ENCODE data around the gene TNNI2. TPM values are rescaled to one million over a fixed set of nuclear protein-coding genes. Genes with fewer than 3 reads are reported as not detected.
"Not testable (repeated sequence)": the region's sequence is repeated elsewhere in the genome, so short reads cannot be mapped to it uniquely, and the experiment has no call there.

Gene TNNI2
- polyA plus RNA-seq (2012; ENCODE audit: missing spikeins) = 0.76 TPM

GRCh38 chr11:1838426-1839144 lies at the start of gene TNNI2:
Gene TNNI2 (plus strand): TSS chr11:1838981. CDS start chr11:1839697, 716 bp downstream.
- DNase-seq (ENCODE audit: insufficient read length) = no peak
- FAIRE-seq = peak; percentile 17
- no peak for TF ChIP-seq TAF1 (IDR thresholded peaks at IDR 0.05; ENCODE audit: borderline replicate concordance, low read depth, low read length)
- no peak for TF ChIP-seq POLR2AphosphoS5 (IDR thresholded peaks at IDR 0.05; ENCODE audit: low read depth, low read length)
- no peak for TF ChIP-seq POLR2A (IDR thresholded peaks at IDR 0.05; ENCODE audit: low read depth, low read length)

- FAIRE-seq (no peak), DNase-seq (ENCODE audit: insufficient read length) (no peak)
- no peak for TF ChIP-seq TAF1 (IDR thresholded peaks at IDR 0.05; ENCODE audit: borderline replicate concordance, low read depth, low read length)
- no peak for TF ChIP-seq POLR2A (IDR thresholded peaks at IDR 0.05; ENCODE audit: low read depth, low read length)
- TF ChIP-seq POLR2AphosphoS5 (IDR thresholded peaks at IDR 0.05; ENCODE audit: low read depth, low read length) = no peak
Measured at GRCh38 chr11:1791912-1792311, 46.9 kb upstream of the TNNI2 start.

- no peak for FAIRE-seq
- no peak for TF ChIP-seq TAF1 (IDR thresholded peaks at IDR 0.05; ENCODE audit: borderline replicate concordance, low read depth, low read length)
- TF ChIP-seq POLR2AphosphoS5 (IDR thresholded peaks at IDR 0.05; ENCODE audit: low read depth, low read length) = no peak
- no peak for TF ChIP-seq POLR2A (IDR thresholded peaks at IDR 0.05; ENCODE audit: low read depth, low read length)
- no peak for DNase-seq (ENCODE audit: insufficient read length)
Measured at GRCh38 chr11:1792461-1792860, 46.3 kb upstream of the TNNI2 start.

- FAIRE-seq (no peak), DNase-seq (ENCODE audit: insufficient read length) (no peak)
- TF ChIP-seq POLR2A (IDR thresholded peaks at IDR 0.05; ENCODE audit: low read depth, low read length) (no peak), TAF1 (IDR thresholded peaks at IDR 0.05; ENCODE audit: borderline replicate concordance, low read depth, low read length) (no peak)
Measured at GRCh38 chr11:1793081-1793480, 45.7 kb upstream of the TNNI2 start.

DNA sequence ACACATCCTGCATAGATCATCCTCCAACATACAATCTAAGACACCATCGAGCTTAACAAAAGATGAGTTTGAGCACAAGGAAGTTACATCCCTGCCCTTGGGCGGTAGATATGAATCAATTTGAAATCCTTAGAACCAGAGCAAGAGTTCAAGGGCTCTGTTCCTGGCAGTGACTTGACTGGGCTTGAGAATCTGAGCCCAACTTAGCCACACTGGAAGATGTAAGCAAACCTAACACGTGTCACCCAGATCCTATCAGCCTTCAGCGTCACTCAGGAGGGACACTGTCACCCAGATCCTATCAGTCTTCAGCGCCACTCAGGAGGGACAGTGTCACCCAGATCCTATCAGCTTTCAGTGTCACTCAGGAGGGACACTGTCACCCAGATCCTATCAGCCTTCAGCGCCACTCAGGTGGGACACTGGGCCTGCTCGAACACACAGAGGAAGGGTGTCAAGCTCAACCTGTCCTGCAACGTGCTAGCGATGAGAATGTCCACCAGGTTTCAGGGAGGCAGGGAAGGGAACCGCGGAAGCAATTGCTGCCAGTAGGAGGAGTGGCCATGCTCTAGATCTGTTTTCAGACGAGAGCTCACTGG lies 42.3 kb upstream of the TNNI2 start:
- TF ChIP-seq POLR2A (IDR thresholded peaks at IDR 0.05; ENCODE audit: low read depth, low read length) = no peak
- TF ChIP-seq POLR2AphosphoS5 (IDR thresholded peaks at IDR 0.05; ENCODE audit: low read depth, low read length) = no peak
- TF ChIP-seq TAF1 (IDR thresholded peaks at IDR 0.05; ENCODE audit: borderline replicate concordance, low read depth, low read length) = no peak
- no peak for FAIRE-seq
- DNase-seq (ENCODE audit: insufficient read length) = no peak

DNA sequence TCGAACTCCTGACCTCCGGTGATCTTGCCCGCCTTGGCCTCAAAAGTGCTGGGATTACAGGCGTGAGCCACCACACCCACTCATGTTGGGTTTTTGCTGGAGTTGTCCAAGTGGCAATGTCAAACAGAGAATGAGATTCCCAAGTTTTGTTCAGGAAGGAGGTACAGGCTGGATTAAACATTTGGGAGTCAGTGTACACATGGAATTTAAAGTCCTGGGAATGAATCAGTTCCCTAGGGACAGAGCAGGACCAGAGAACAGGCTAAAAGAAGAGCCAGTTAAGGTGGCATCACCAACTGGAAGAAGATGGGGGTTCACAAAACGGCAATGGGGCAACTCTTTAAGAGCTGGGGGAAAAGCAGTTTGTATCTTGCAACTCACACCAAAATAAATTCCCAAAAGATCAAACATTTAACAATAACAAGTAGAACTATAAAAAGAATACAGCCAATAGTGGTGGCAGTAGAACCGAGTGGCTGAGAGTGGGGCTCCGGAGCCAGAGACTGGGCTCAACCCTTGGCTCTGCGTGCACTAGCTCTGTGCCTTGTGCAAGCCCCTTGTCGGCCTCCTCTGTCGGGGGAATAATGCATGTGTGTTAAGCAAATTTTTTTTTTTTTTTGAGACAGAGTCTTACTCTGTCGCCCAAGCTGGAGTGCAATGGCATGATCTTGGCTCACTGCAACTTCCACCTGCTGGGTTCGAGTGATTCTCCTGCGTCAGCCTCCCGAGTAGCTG lies 41.2 kb upstream of the TNNI2 start:
- FAIRE-seq = no peak
- DNase-seq (ENCODE audit: insufficient read length) = no peak
- TF ChIP-seq POLR2AphosphoS5 (IDR thresholded peaks at IDR 0.05; ENCODE audit: low read depth, low read length) = no peak
- no peak for TF ChIP-seq POLR2A (IDR thresholded peaks at IDR 0.05; ENCODE audit: low read depth, low read length)
- no peak for TF ChIP-seq TAF1 (IDR thresholded peaks at IDR 0.05; ENCODE audit: borderline replicate concordance, low read depth, low read length)

- no peak for DNase-seq (ENCODE audit: insufficient read length)
- FAIRE-seq = no peak
Measured at GRCh38 chr11:1803246-1803645, 35.5 kb upstream of the TNNI2 start.

GRCh38 chr11:1803835-1804519 lies 34.8 kb upstream of the TNNI2 start:
- not testable (repeated sequence) for FAIRE-seq; DNase-seq (ENCODE audit: insufficient read length)

More at GRCh38 chr11:1803246-1803645, 35.5 kb upstream of the TNNI2 start:
- TF ChIP-seq TAF1 (IDR thresholded peaks at IDR 0.05; ENCODE audit: borderline replicate concordance, low read depth, low read length) (no peak), POLR2A (IDR thresholded peaks at IDR 0.05; ENCODE audit: low read depth, low read length) (no peak), POLR2AphosphoS5 (IDR thresholded peaks at IDR 0.05; ENCODE audit: low read depth, low read length) (no peak)

- TF ChIP-seq POLR2AphosphoS5 (IDR thresholded peaks at IDR 0.05; ENCODE audit: low read depth, low read length) = no peak
- DNase-seq (ENCODE audit: insufficient read length) = no peak
- FAIRE-seq = no peak
Measured at GRCh38 chr11:1805525-1805924, 33.3 kb upstream of the TNNI2 start.

- TF ChIP-seq POLR2A (IDR thresholded peaks at IDR 0.05; ENCODE audit: low read depth, low read length) = no peak
- no peak for TF ChIP-seq TAF1 (IDR thresholded peaks at IDR 0.05; ENCODE audit: borderline replicate concordance, low read depth, low read length)
- no peak for TF ChIP-seq POLR2AphosphoS5 (IDR thresholded peaks at IDR 0.05; ENCODE audit: low read depth, low read length)
- DNase-seq (ENCODE audit: insufficient read length) (no peak), FAIRE-seq (no peak)
Measured at GRCh38 chr11:1807264-1807995, 31.4 kb upstream of the TNNI2 start.

- TF ChIP-seq POLR2A (IDR thresholded peaks at IDR 0.05; ENCODE audit: low read depth, low read length) (no peak), POLR2AphosphoS5 (IDR thresholded peaks at IDR 0.05; ENCODE audit: low read depth, low read length) (no peak), TAF1 (IDR thresholded peaks at IDR 0.05; ENCODE audit: borderline replicate concordance, low read depth, low read length) (no peak)
- FAIRE-seq = no peak
- DNase-seq (ENCODE audit: insufficient read length) = no peak
Measured at GRCh38 chr11:1810761-1811160, 28.0 kb upstream of the TNNI2 start.
